Central memory CD8-positive, alpha-beta T cell (primary cell): ENCODE measurements around the gene PROS1.

Source experiments
- ATAC-seq: fragments of 150-1000 bp; cut with Tn5 transposase; replicated peaks from 2 replicates; pipeline ENCODE4 v1.10.0; 2022; ENCODE audit warnings: mild to moderate bottlenecking, moderate FRiP score, moderate number of reproducible peaks; ENCODE audit not compliant: poor library complexity, severe bottlenecking; ENCODE audit errors: extremely low read depth
- DNase-seq, 2 donors: peaks; one replicate each; pipeline ENCODE4 v3.0.0; 2021; ENCODE audit warnings: low spot score in 2 of 2
- H3K27ac Mint-ChIP-seq: one replicate; pipeline ENCODE4 v1.8.0; 2022; ENCODE audit warnings: low read depth, mild to moderate bottlenecking, moderate library complexity, mixed read lengths
- H3K27me3 Mint-ChIP-seq: one replicate; pipeline ENCODE4 v1.8.0; 2022; ENCODE audit warnings: mixed read lengths
- H3K36me3 Mint-ChIP-seq: one replicate; pipeline ENCODE4 v1.8.0; 2022; ENCODE audit warnings: mild to moderate bottlenecking, moderate library complexity, mixed read lengths; ENCODE audit not compliant: insufficient read depth
- H3K4me1 Mint-ChIP-seq: one replicate; pipeline ENCODE4 v1.8.0; 2022; ENCODE audit warnings: mixed read lengths
- H3K4me3 Mint-ChIP-seq: one replicate; pipeline ENCODE4 v1.8.0; 2022; ENCODE audit warnings: mild to moderate bottlenecking, moderate library complexity, mixed read lengths
- H3K9me3 Mint-ChIP-seq: one replicate; pipeline ENCODE4 v1.8.0; 2022; ENCODE audit warnings: mixed read lengths

The PROS1 gene

GRCh38 chr3:93973131-93974126 lies at the start of gene PROS1:
Gene PROS1 (minus strand): TSS chr3:93973896. CDS start chr3:93973749, 147 bp downstream.
- H3K27me3 Mint-ChIP-seq: peaks cover 24% of the 10 kb centered on the region
- peaks cover 4% of the 10 kb centered on the region for H3K36me3 Mint-ChIP-seq
- H3K4me3 Mint-ChIP-seq: peak within 1 kb of the TSS; percentile 80
- peaks cover 14% of the 10 kb centered on the region for H3K4me1 Mint-ChIP-seq
- DNase-seq: no peak
- H3K27ac Mint-ChIP-seq: no peak within 1 kb of the TSS
- H3K9me3 Mint-ChIP-seq: no peaks in the 10 kb centered on the region
- peak; percentile 87 for ATAC-seq

DNA sequence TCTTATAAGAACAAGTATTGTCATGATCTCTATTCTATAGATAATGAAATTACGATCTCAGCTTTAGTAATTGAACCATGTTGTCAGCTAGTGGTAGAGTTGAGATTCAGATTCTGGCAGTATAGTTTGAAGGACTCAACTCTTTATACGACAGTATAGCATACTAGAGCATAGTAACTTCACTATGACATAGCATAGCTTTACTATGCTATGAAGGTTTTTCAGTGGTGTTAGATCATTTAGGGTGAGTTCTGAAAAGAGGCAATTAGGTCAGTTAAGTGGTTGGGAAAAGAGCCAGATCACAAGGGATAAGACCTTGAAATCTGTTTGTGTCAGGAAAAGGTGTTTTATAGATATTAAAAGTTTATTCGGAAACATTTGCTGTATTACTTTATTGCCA lies 46.6 kb upstream of the PROS1 start:
- ATAC-seq (no peak), DNase-seq (no peak)
- peaks cover 5% of the 10 kb centered on the region for H3K4me1 Mint-ChIP-seq
- no peak overlapping the region for H3K27ac Mint-ChIP-seq
- no peaks in the 10 kb centered on the region for H3K27me3 Mint-ChIP-seq
- H3K4me3 Mint-ChIP-seq: no peak overlapping the region
- no peaks in the 10 kb centered on the region for H3K9me3 Mint-ChIP-seq
- H3K36me3 Mint-ChIP-seq: no peaks in the 10 kb centered on the region

DNA sequence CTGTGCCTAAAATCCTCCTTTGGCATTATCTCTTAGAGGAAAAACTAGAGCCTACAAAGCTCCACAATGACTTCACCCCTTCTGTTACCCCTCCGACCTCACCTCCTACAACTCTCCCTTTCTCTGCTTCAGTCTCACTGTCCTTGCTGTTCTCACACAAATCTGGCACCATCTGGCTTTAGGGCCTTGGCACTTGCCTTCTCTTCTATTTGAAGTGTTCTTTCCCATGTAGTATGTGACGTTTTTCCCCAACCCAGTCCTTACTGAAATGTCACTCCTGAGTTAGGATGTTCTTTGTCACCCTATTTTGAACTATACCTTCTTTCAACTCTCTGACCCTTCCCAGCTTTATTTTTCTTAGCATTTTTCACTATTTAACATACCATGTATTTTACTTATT lies 46.0 kb upstream of the PROS1 start:
- Mint-ChIP-seq H3K4me3 (no peak overlapping the region), H3K27me3 (no peaks in the 10 kb centered on the region), H3K36me3 (no peaks in the 10 kb centered on the region), H3K27ac (no peak overlapping the region), H3K9me3 (no peaks in the 10 kb centered on the region), H3K4me1 (peaks cover 5% of the 10 kb centered on the region)
- DNase-seq (no peak), ATAC-seq (no peak)

- H3K4me3 Mint-ChIP-seq: no peak overlapping the region
- DNase-seq (no peak), ATAC-seq (no peak)
- H3K36me3 Mint-ChIP-seq: no peaks in the 10 kb centered on the region
- H3K4me1 Mint-ChIP-seq: peaks cover 11% of the 10 kb centered on the region
- H3K9me3 Mint-ChIP-seq: no peaks in the 10 kb centered on the region
- H3K27me3 Mint-ChIP-seq: no peaks in the 10 kb centered on the region
- no peak overlapping the region for H3K27ac Mint-ChIP-seq
These were observed 41.3 kb upstream of the PROS1 start for GRCh38 chr3:94015025-94015424.

DNA sequence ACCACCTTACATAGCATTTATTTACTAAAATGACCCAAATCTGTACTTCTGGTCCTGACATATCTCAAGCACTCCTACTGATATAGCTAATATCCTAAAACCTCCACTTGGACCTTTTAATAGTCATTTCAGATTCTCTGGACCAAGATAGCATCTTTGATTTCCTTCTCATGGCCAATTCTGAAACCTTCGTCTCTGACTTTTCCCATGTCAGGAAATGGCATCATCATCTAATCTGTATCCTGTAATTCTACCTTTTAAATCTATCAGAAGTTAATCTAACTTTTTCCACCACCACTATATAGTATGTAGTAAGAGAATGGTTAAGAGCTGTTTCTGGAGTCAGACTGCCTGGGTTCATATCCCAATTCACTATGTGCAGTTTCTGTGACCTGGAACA lies 38.5 kb upstream of the PROS1 start:
- Mint-ChIP-seq H3K4me1 (peaks cover 6% of the 10 kb centered on the region), H3K27me3 (no peaks in the 10 kb centered on the region), H3K27ac (no peak overlapping the region), H3K36me3 (no peaks in the 10 kb centered on the region), H3K4me3 (no peak overlapping the region), H3K9me3 (no peaks in the 10 kb centered on the region)
- ATAC-seq: no peak
- DNase-seq: no peak

DNA sequence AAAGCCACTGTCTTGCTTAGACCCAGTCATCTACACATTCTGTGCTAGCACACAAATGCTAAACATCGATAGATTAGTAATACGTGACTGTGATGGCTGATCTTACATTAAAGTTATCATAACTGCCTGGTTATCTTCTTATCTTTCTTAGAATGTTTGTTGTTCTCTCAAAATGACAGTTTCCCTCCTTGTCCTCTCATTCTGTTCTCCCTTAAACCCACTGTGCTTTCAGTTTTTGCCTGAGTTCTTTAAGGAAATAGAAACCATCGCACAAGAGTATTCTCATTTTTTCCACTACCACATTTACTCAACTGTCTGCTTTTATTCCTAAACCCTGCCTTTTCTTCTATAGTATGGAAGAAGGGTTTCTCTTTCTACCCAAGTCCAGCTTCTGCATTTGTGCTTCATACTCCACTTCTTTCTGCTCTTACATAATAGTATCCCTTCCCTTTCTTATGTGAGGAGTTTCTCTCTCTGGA lies 37.6 kb upstream of the PROS1 start:
- Mint-ChIP-seq H3K36me3 (no peaks in the 10 kb centered on the region), H3K9me3 (no peaks in the 10 kb centered on the region), H3K27ac (no peak overlapping the region), H3K4me1 (peaks cover 6% of the 10 kb centered on the region), H3K4me3 (no peak overlapping the region), H3K27me3 (no peaks in the 10 kb centered on the region)
- ATAC-seq (no peak), DNase-seq (no peak)

DNA sequence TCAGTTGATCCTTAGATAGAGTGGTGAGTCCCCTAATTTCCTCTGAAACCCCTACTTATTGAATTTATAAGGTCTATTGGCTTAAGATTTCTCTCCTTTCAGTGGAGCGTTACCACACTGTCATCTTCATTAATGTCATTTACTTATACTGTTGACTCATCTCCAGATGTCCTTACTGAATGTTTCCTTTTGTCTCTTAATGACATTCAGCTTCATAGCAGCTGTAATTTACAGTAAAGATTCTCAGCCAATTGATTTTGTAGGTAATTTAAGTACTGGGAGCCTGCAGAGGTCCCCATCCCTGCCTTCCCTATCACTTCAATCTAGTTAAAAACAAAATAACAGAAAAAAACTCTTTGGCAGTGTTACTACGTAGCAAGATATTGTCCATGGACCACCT lies 35.9 kb upstream of the PROS1 start:
- ATAC-seq: no peak
- H3K27ac Mint-ChIP-seq: no peak overlapping the region
- DNase-seq: no peak
- H3K36me3 Mint-ChIP-seq: no peaks in the 10 kb centered on the region
- peaks cover 6% of the 10 kb centered on the region for H3K4me1 Mint-ChIP-seq
- no peaks in the 10 kb centered on the region for H3K27me3 Mint-ChIP-seq
- H3K4me3 Mint-ChIP-seq: no peak overlapping the region
- no peaks in the 10 kb centered on the region for H3K9me3 Mint-ChIP-seq

DNA sequence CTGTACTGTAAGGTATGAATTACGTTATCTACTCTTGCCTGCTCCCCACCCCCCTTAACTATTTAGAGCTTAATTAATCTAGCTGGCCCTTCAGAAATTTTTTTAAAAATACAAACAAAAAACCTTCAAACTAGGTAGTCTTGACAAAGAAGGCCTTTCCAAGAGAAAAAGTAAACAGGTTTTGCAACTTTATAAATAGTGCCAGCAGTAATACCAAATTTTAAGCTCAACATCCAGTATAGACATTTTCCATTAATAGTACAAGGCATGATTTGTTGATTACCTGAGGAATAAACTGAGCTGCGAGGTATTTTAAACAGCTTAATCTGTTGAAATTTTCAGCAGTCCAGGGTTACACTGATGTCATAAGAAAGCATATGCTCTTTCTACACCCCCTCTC lies 34.6 kb upstream of the PROS1 start:
- H3K27me3 Mint-ChIP-seq: no peaks in the 10 kb centered on the region
- no peak overlapping the region for H3K4me3 Mint-ChIP-seq
- peaks cover 6% of the 10 kb centered on the region for H3K4me1 Mint-ChIP-seq
- no peak for ATAC-seq
- no peaks in the 10 kb centered on the region for H3K36me3 Mint-ChIP-seq
- no peak overlapping the region for H3K27ac Mint-ChIP-seq
- H3K9me3 Mint-ChIP-seq: no peaks in the 10 kb centered on the region
- DNase-seq: no peak

GRCh38 chr3:94004301-94004910 lies 30.7 kb upstream of the PROS1 start:
- no peaks in the 10 kb centered on the region for H3K9me3 Mint-ChIP-seq
- H3K4me1 Mint-ChIP-seq: no peaks in the 10 kb centered on the region
- no peaks in the 10 kb centered on the region for H3K27me3 Mint-ChIP-seq
- H3K36me3 Mint-ChIP-seq: peaks cover 3% of the 10 kb centered on the region
- H3K27ac Mint-ChIP-seq: peak overlapping the region; percentile 47
- ATAC-seq (peak; percentile 71), DNase-seq (no peak)
- peak overlapping the region; percentile 46 for H3K4me3 Mint-ChIP-seq

DNA sequence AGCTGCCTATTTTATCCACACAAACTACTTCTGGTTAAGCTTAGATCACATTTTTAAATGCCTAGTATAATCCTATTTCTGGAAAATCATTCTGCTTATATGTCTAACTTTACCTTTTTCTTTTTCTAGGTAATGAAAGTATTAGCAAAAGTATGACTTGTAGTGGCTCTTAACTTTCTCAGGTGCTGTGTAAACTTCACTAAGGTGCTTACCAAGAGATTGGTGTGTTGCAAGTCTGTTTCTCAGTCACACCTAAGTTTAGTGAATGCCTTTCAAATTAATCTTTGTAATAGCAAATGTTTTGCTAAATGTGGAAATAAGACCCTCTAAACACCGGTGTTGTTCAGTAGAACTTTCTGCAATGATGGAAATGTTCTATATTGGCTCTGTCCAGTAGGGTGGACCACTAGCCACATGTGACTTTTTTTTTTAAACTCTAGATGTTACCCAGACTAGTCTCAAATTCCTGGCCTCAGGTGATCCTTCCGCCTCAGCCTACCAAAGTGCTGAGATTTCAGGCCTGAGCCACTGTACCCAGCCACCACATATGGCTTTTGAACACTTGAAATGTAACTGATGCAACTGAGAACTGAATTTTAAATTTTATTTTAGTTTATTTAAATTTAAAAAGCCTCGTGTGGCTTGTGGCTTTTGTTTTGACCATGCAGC lies 28.3 kb upstream of the PROS1 start:
- H3K27me3 Mint-ChIP-seq: no peaks in the 10 kb centered on the region
- no peak overlapping the region for H3K27ac Mint-ChIP-seq
- H3K4me1 Mint-ChIP-seq: no peaks in the 10 kb centered on the region
- ATAC-seq (no peak), DNase-seq (no peak)
- H3K36me3 Mint-ChIP-seq: peaks cover 5% of the 10 kb centered on the region
- no peak overlapping the region for H3K4me3 Mint-ChIP-seq
- no peaks in the 10 kb centered on the region for H3K9me3 Mint-ChIP-seq

DNA sequence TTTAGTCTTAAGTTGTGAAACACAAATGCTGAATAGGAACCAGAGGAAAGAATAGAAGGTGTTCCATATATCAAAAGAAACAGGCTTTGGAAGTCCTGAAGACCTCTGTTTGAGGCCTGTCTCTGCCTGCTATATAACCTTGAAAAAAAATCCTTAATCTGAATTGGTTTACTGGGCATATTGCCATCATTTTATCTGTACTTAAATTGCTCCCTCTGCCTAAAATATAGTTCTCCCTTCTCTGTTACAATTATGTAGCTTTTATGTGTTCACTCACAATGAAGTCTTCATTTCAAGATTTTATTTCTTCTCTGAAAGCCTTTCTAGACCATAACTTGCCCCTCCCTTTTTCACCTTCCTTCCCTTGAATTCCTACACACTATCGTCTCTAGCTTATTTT lies 27.5 kb upstream of the PROS1 start:
- no peak for ATAC-seq
- Mint-ChIP-seq H3K36me3 (peaks cover 5% of the 10 kb centered on the region), H3K4me1 (no peaks in the 10 kb centered on the region), H3K27ac (peak overlapping the region; percentile 2), H3K4me3 (no peak overlapping the region), H3K9me3 (no peaks in the 10 kb centered on the region), H3K27me3 (no peaks in the 10 kb centered on the region)
- no peak for DNase-seq

DNA sequence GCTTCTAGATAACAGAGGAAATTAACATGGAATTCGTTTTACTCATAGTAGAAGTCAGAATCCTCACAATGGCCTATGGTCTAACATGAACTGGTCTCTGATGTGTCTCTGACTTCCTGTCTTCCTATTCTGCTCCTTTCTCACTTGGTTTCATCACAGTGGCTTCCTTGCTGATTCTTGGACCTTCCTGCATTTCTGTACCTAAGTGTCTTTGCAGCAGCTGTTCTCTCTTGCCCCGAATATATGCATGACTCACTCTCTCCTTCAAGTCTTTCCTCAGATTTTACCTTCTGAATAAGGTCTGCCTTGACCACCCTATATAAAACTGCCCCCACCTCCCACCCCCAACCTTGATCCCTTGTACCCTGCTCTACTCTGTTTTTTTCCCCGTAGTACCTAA lies 20.4 kb upstream of the PROS1 start:
- DNase-seq (no peak), ATAC-seq (no peak)
- peaks cover 16% of the 10 kb centered on the region for H3K4me1 Mint-ChIP-seq
- peaks cover 2% of the 10 kb centered on the region for H3K36me3 Mint-ChIP-seq
- no peak overlapping the region for H3K27ac Mint-ChIP-seq
- H3K27me3 Mint-ChIP-seq: no peaks in the 10 kb centered on the region
- no peak overlapping the region for H3K4me3 Mint-ChIP-seq
- H3K9me3 Mint-ChIP-seq: no peaks in the 10 kb centered on the region
